Panc1 (cell line): ENCODE data around the gene LZTFL1. TPM values are rescaled to one million over a fixed set of nuclear protein-coding genes. Genes with fewer than 3 reads are reported as not detected.

Experiments used
- ATAC-seq: fragments of 200-7000 bp; cut with Tn5 transposase; 2 replicates; pipeline ENCODE4 v1.9.1; 2020; ENCODE audit warnings: mild to moderate bottlenecking, moderate library complexity
- BruUV-seq: library from RNA; stranded (reverse); fragments of 400-500 nt; replicated peaks from 2 replicates; lab custom pipeline; 2021; lab: Mats Ljungman, UMichigan
- CTCF ChIA-PET: fragments of 300-600 bp; sonication (Branson Sonifier 250); formaldehyde crosslinking; loops from one replicate; lab custom pipeline; 2022; ENCODE audit warnings: antibody characterized with exemption; lab: Charles Lee
- POLR2A ChIA-PET: fragments of 300-600 bp; sonication (Branson Sonifier 250); formaldehyde crosslinking; loops from one replicate; lab custom pipeline; 2022; ENCODE audit warnings: antibody characterized with exemption; lab: Charles Lee
- DNase-seq: peaks from one replicate; pipeline ENCODE4 v3.0.0-alpha.2; 2010; ENCODE audit warnings: low read depth, low spot score
- H3K27ac ChIP-seq: 2 replicates; pipeline ENCODE4 v1.5.1; 2011; ENCODE audit warnings: mild to moderate bottlenecking, low read length, inconsistent platforms
- H3K27me3 ChIP-seq: fragments of 200-500 bp; sonication (Bioruptor generic); 2 replicates; pipeline ENCODE4 v1.6.0; 2014; ENCODE audit warnings: low read length, inconsistent platforms; ENCODE audit not compliant: control insufficient read depth, insufficient read depth
- H3K36me3 ChIP-seq: fragments of 200-500 bp; sonication (Bioruptor generic); 2 replicates; pipeline ENCODE4 v1.5.1; 2014; ENCODE audit warnings: inconsistent platforms, mild to moderate bottlenecking, low read length, moderate library complexity; ENCODE audit not compliant: control insufficient read depth, insufficient read depth
- H3K4me1 ChIP-seq: 2 replicates; pipeline ENCODE4 v1.5.1; 2011; ENCODE audit warnings: inconsistent platforms, mild to moderate bottlenecking, low read length, moderate library complexity; ENCODE audit not compliant: control insufficient read depth, insufficient read depth
- H3K4me3 ChIP-seq, 2 experiments: 2 replicates each; pipeline ENCODE4 v1.5.1; 2011 to 2012; ENCODE audit warnings: low read depth in 2 of 2, low read length in 2 of 2, mild to moderate bottlenecking in 2 of 2, inconsistent platforms in 1 of 2, moderate library complexity in 1 of 2
- H3K9me3 ChIP-seq: fragments of 200-500 bp; sonication (Bioruptor generic); 2 replicates; pipeline ENCODE4 v1.5.1; 2014; ENCODE audit warnings: low read depth, mild to moderate bottlenecking, inconsistent platforms, low read length, moderate library complexity; ENCODE audit not compliant: control insufficient read depth, insufficient read depth
- POLR2AphosphoS5 ChIP-seq: IDR thresholded peaks from 2 replicates; pipeline ENCODE4 v1.6.1; 2012; ENCODE audit warnings: mild to moderate bottlenecking, low read depth, low read length, moderate library complexity
- SIN3A ChIP-seq: IDR thresholded peaks from 2 replicates; pipeline ENCODE4 v1.6.1; 2012; ENCODE audit warnings: low read depth, mild to moderate bottlenecking, low read length, moderate library complexity, borderline replicate concordance; ENCODE audit not compliant: insufficient read depth
- TCF7L2 ChIP-seq: IDR thresholded peaks from 2 replicates; pipeline ENCODE4 v1.6.1; 2011; ENCODE audit warnings: mild to moderate bottlenecking, low read depth, low read length, inconsistent platforms
- in situ Hi-C: cut with HindIII; loops from 2 replicates; pipeline ENCODE4 v1.10.0; 2016; ENCODE audit warnings: low sequenced_read_pairs, low pct_unique_long_range_greater_than_20kb
- intact Hi-C: fragments of 100-400 bp; cut with micrococcal nuclease; formaldehyde crosslinking; loops from one replicate; pipeline ENCODE4 v1.10.0; 2022; ENCODE audit not compliant: unreplicated experiment
- total RNA-seq: library from RNA; stranded (reverse); gene quantifications from one replicate; pipeline ENCODE4 v1.2.1, GENCODE V29; 2021; ENCODE audit not compliant: unreplicated experiment
- TF ChIP-seq, protein P1 (sequence below): fragments of 450-650 bp; IDR thresholded peaks from 2 replicates; pipeline ENCODE4 v1.5.1; 2017; ENCODE audit warnings: mild to moderate bottlenecking
- TF ChIP-seq, protein P2 (sequence below), 2 experiments: IDR thresholded peaks; 2 replicates each; pipeline ENCODE4 v1.6.1; 2011 to 2012; ENCODE audit warnings: low read depth in 2 of 2, control low read depth in 1 of 2, low read length in 1 of 2, mild to moderate bottlenecking in 1 of 2, moderate library complexity in 1 of 2; ENCODE audit not compliant: insufficient read depth in 1 of 2

Gene LZTFL1
- total RNA-seq, 1 experiment from 2014 or later = 12.3 TPM

DNA sequence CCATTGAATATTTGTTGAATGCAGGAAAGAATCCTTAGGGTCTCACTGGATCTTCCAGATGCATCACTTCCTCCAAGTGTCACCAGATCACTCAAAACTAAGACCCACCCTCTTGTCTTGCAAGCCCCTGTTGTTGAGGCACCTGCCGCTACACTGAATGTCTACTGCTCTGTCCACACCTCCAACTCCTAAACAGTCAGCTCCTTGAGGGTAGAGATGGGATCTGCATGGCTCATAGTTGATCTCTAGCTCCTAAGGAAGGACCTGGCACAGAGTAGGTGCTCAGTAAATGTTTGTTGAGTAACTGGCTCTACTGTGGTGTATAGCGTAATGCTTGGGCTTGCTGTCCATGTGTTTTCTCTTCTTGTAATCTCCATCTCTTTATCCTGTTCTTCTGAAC is 54.4 kb downstream of the LZTFL1 start:
- H3K27ac ChIP-seq = no peak overlapping the region
- no peaks in the 10 kb centered on the region for H3K9me3 ChIP-seq
- POLR2A ChIA-PET = no interaction called here
- no peaks in the 10 kb centered on the region for H3K36me3 ChIP-seq
- intact Hi-C loops (no loop called here), in situ Hi-C loops (no loop called here)
- TF ChIP-seq SIN3A (no peak), TCF7L2 (no peak), POLR2AphosphoS5 (no peak)
- TF ChIP-seq, protein P1, sequence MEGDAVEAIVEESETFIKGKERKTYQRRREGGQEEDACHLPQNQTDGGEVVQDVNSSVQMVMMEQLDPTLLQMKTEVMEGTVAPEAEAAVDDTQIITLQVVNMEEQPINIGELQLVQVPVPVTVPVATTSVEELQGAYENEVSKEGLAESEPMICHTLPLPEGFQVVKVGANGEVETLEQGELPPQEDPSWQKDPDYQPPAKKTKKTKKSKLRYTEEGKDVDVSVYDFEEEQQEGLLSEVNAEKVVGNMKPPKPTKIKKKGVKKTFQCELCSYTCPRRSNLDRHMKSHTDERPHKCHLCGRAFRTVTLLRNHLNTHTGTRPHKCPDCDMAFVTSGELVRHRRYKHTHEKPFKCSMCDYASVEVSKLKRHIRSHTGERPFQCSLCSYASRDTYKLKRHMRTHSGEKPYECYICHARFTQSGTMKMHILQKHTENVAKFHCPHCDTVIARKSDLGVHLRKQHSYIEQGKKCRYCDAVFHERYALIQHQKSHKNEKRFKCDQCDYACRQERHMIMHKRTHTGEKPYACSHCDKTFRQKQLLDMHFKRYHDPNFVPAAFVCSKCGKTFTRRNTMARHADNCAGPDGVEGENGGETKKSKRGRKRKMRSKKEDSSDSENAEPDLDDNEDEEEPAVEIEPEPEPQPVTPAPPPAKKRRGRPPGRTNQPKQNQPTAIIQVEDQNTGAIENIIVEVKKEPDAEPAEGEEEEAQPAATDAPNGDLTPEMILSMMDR = no peak
- TF ChIP-seq, protein P2, sequence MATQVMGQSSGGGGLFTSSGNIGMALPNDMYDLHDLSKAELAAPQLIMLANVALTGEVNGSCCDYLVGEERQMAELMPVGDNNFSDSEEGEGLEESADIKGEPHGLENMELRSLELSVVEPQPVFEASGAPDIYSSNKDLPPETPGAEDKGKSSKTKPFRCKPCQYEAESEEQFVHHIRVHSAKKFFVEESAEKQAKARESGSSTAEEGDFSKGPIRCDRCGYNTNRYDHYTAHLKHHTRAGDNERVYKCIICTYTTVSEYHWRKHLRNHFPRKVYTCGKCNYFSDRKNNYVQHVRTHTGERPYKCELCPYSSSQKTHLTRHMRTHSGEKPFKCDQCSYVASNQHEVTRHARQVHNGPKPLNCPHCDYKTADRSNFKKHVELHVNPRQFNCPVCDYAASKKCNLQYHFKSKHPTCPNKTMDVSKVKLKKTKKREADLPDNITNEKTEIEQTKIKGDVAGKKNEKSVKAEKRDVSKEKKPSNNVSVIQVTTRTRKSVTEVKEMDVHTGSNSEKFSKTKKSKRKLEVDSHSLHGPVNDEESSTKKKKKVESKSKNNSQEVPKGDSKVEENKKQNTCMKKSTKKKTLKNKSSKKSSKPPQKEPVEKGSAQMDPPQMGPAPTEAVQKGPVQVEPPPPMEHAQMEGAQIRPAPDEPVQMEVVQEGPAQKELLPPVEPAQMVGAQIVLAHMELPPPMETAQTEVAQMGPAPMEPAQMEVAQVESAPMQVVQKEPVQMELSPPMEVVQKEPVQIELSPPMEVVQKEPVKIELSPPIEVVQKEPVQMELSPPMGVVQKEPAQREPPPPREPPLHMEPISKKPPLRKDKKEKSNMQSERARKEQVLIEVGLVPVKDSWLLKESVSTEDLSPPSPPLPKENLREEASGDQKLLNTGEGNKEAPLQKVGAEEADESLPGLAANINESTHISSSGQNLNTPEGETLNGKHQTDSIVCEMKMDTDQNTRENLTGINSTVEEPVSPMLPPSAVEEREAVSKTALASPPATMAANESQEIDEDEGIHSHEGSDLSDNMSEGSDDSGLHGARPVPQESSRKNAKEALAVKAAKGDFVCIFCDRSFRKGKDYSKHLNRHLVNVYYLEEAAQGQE (IDR thresholded peaks at IDR 0.05; ENCODE audit: insufficient read depth in 1 of 2, low read depth in 2 of 2, low read length in 1 of 2) = no peak
- CTCF ChIA-PET = no interaction called here
- no peaks in the 10 kb centered on the region for H3K27me3 ChIP-seq
- no TSS peak for BruUV-seq
- ATAC-seq (no peak), DNase-seq (no peak)
- H3K4me3 ChIP-seq = no peak overlapping the region
- no peaks in the 10 kb centered on the region for H3K4me1 ChIP-seq

DNA sequence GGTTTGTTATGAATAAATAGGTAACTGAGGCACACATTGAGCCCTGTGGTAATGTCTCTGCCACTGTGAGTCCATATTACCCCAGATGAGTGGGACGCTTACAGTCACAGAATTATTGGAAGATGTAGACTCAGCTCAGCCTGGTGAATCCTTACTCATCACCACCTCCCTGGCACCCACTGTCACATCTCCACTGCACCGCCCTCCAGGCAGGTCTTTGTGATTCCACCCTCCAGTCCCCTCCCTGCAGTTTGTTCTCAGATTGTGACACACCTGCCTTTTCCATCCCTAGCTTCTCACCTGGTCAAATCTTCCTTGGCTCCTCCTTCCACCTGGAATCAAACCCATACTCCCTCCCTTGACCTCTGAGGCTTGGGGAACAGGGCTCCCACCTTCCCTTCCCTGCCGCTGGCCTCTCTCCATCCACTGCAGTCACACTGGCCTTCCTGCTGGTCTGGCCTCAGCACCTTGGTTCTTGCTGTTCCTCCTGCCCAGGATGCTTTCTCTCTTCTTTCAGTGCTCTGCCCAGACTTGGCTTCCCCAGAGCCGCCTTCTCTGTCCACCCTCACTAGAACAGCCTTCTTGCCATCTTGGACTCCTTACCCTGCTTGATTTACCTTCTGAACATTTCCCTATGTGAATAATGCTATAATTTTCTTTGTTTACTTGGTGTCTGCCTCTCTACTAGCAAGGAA is 55.0 kb downstream of the LZTFL1 start:
- Histone ChIP-seq H3K4me3 (no peak overlapping the region), H3K27me3 (no peaks in the 10 kb centered on the region), H3K27ac (no peak overlapping the region), H3K9me3 (no peaks in the 10 kb centered on the region), H3K36me3 (no peaks in the 10 kb centered on the region), H3K4me1 (no peaks in the 10 kb centered on the region)
- no peak for TF ChIP-seq TCF7L2
- TF ChIP-seq SIN3A = no peak
- TF ChIP-seq, protein P2 (IDR thresholded peaks at IDR 0.05; ENCODE audit: insufficient read depth in 1 of 2, low read depth in 2 of 2, low read length in 1 of 2) = no peak
- TF ChIP-seq, protein P1 = no peak
- TF ChIP-seq POLR2AphosphoS5 = no peak
- BruUV-seq = no TSS peak
- intact Hi-C loops = no loop called here
- ChIA-PET CTCF (no interaction called here), POLR2A (no interaction called here)
- no peak for DNase-seq
- in situ Hi-C loops = no loop called here
- no peak for ATAC-seq
